GM18867 (cell line): ENCODE data around the gene FZD8.

Experiments
- ATAC-seq: cut with Tn5 transposase; IDR thresholded peaks from one replicate; pipeline ENCODE4 v1.9.1; 2021; ENCODE audit warnings: mild to moderate bottlenecking, moderate library complexity; ENCODE audit not compliant: unreplicated experiment

The FZD8 gene

DNA sequence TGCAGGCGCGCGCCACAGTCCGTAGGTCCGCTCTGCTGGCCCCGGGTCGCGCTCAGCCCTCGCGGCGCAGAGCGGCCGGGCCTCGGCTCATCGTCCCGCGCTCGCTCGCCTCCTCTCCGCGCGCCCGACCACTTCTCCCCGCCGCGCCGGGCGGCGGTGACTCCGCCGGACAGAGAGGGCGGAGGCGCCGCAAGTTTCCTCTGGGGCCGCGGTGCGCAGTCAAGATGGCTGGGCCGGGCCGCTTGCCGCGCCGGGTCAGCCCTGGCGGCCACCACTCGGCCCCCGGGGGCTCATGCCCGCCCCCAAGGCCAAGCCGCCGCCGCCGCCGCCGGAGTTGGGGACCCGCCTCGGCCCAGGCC is 441 bp downstream of the FZD8 start:
- ATAC-seq = peak; percentile 33

GRCh38 chr10:35640951-35641675 is 983 bp downstream of the FZD8 start:
- peak; percentile 33 for ATAC-seq

DNA sequence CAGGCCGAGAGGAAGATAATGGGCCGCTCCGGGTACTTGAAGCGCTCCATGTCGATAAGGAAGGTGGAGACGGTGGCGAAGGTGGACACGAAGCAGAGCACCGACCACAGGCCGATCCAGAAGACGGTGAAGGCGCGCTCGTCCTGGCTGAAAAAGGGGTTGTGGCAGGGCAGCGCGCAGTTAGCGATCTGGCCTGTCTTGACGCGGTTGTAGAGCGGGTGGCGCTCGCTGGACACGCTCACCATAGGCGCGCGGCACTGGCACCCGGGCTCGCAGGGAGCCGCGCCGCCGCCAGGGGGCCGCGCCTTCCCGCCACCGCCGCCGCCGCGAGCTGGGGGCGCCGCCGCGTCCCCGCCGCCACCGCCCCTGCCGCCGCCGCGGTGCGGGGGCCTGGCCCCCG is 1.6 kb downstream of the FZD8 start:
- peak; percentile 28 for ATAC-seq

DNA sequence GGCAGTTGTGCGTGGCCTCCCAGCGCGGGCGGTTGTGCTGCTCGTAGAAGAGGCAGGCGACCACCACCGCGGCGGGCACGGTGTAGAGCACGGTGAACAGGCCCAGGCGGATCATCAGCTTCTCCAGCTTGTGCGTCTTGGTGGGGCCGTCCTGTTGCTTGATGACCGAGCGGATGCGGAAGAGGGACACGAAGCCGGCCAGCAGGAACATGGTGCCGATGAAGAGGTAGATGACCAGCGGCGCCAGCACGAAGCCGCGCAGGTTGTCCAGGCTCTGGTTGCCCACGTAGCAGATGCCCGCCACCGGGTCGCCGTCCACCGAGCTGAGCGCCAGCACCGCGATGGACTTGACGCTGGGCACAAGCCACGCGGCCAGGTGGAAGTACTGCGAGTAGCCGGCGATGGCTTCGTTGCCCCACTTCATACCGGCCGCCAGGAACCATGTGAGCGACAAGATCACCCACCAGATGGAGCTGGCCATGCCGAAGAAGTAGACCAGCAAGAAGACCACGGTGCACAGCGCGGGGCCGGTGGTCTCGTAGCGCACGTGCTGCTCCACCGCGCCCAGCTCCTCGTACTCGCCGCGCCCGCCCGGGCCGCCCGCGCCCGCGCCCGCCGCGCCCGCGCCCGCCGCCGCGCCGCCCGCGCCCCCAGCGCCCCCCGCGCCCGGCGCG is 2.2 kb downstream of the FZD8 start:
- no peak for ATAC-seq

DNA sequence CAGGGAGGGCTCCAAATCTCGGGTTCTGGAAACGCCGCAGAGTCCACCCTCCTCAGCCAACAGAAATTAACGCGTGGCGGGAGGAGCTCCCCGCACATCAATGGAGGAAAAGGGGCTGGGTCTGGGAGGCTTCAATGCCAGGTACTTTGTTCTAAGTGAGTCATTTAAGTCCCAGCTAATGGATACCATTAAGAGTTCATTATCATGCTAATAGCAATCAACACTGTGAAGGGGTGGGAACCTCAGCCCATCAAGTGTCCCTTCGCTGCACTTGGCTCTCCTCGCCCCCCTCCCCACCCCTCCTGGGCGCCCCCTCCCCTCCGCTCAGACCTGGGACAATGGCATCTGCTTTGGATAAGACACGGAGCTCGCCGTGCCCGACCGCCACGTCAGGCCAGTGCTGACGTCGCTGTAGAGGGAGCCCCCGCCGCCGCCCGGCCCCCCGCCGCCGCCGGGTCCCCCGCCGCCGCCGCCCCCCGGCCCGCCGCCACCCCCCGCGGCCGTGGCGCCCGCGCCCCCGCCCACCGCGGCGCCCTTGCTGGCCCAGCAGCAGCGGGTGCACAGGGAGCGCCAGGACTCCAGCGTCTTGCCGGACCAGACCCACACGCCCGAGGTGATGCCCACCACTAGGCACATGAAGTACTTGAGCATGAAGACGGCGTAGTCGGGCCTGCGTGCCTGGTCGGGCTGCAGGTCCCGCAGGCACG is 2.9 kb downstream of the FZD8 start:
- ATAC-seq = no peak

- ATAC-seq = no peak
Observed at GRCh38 chr10:35638101-35638500, 4.0 kb downstream of the FZD8 start.

DNA sequence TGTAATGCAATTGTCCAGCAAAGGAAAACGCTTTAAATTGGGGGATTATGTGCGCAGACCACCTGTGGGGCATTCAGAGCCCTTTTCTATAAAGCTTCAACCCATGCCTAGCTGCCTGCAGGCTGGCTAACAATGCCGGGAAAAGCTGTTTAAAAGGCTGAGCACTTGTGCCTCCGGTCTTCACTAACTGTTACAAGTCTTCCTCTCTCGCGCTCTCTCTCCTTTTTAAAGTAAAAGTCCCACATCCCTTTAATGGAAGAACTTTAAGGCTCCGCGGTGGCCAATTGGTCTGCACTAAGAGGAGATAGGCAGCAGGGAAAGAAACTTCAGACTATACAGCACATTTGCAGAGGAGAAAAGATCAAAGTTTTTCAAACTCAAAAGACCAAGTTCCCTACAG is 4.6 kb downstream of the FZD8 start:
- ATAC-seq = no peak

DNA sequence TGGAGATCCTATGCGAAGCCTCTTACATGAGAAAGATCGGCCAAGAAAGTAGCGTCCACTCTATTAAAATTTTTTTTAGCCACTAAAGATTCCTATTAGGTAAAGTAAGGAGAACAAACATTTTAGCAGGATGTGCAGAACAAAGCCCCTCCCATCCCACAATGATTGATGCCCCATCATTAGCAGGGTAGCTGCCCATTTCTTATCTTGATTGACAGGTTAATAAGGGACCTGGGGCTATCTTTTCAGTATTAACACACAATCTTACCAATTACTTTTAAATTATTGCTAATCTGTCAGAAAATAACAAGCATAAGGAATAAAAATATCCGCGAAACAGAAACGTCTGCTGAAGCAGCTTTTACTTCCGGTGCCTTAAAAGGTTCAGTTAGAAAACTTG is 5.1 kb downstream of the FZD8 start:
- no peak for ATAC-seq

- peak; percentile 79 for ATAC-seq
Observed at GRCh38 chr10:35635576-35635975, 6.5 kb downstream of the FZD8 start.

GRCh38 chr10:35633006-35633980 is 8.8 kb downstream of the FZD8 start:
- no peak for ATAC-seq

DNA sequence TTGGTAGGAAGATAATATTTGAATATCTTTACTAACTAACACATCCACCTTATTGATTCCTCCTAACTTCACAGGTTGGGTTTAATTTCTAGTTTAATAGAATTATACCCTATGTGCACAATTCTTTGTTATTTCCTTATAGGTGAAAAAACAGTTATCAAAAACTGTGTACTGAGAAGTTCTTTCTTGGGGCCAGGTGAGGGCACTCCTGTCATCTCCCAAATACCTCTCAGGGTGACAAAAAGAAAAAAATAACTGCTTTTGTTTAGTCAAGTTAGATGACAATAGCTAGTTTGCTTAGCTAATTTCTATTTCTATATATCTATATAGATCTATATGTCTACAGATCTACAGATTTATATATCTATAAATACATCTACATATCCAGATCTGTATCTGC is 10.1 kb downstream of the FZD8 start:
- ATAC-seq = no peak

DNA sequence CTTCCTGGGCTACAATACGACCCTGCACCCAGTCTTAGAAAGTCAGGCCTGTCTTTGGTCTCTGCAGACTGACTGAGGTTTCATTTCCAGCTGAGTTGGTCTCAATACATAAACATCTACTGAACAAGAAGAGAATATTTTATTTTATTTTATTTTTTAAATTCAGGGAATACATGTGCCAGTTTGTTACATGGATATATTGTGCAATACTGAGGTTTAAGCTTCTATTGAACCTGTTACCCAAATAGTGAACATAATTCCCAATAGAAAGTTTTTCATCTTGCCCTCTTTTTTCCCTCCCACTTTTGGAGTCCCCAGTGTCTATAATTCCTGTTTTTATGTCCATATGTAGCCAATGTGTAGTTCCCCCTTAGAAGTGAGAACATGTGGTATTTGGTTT is 10.7 kb downstream of the FZD8 start:
- ATAC-seq = no peak

- no peak for ATAC-seq
Observed at GRCh38 chr10:35626971-35627507, 15.1 kb downstream of the FZD8 start.

DNA sequence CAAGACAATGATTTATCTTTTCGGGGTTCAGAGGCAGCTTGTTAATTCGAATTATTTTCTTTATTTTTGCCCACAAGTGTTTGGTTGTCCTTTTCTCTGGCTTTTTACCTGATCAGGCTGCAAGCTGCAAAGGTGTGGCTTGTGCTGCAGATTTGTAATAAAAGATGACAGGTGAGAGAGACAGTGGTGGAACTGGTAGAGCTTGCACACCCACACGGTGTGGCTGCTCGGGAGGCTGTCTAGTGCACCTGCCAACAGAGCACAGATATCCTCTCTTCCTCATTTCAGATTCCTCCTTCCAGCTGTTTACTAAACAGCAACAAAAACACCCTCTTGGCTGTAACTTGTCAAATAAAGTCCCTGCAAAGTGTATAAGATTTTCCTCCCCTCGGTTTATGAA is 27.8 kb downstream of the FZD8 start:
- ATAC-seq = no peak

- ATAC-seq = no peak
Observed at GRCh38 chr10:35613597-35614226, 28.4 kb downstream of the FZD8 start.

DNA sequence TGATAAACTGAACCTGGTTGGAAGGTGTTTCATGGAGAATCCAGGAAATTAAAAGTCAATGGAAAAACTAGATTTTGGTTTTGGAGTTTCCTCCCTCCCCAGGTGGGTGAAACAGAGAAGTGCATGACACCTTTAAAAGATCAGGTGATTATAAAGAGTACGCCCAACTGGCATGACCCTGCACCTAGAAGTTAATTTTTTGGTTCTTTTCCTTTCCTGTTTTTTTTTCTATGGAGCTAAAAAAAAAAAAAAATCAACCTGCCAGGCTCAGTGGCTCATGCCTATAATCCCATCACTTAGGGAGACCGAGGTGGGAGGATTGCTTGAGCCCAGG is 29.0 kb downstream of the FZD8 start:
- ATAC-seq = no peak

DNA sequence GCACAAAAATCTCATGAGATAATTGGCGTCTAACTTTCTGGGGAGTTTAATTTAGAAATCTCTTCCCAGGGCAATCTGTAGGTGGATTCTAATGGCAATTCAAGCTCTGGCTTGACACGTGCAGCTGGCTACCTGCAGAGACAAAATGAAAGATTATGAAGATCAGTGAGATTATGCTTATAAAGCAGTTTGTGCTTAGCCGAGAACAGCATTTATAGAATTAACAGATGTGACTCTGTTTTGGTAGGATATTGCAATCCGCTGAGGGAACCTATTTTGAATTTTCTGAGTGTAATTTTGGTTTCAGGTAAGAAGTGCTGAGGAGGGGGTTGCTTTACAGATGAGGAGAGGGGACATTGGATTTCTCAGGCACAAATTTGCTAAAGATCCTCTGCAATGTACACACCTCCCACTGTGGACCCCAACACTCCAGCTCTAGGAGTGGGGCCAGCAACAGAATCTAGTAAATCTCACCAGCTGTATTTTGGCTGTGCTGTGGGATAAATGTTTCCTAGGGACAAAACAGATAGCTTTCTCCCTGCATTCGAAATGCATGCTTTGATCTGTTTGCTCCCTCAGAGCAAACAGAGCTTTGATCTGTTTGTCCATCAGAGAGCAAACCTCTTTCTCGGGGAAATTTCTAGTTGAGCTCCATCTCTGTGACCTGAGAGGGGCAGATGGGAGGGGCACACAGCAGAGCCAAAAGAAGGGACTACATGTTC is 29.6 kb downstream of the FZD8 start:
- ATAC-seq = no peak

- ATAC-seq = no peak
Observed at GRCh38 chr10:35611750-35612149, 30.3 kb downstream of the FZD8 start.

DNA sequence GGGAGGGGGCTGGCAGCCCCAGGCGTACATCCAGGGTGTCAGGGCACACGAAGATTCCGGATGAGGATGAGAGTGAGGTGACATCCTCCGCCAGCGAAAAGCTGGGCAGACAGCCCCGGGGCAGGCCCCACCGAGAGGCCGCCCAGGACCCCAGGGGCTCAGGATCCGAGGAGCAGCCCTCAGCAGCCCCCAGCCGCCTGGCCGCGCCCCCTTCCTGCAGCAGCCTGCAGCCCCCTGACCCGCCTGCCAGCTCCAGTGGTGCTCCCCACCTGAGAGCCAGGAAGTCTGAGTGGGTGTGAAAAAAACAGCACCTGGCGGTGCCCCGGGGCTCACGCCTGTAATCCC is 33.8 kb downstream of the FZD8 start:
- no peak for ATAC-seq
